WTC11 (cell line): ENCODE measurements around the gene TP53INP2. TPM values are rescaled to one million over a fixed set of nuclear protein-coding genes. Genes with fewer than 3 reads are reported as not detected.

Experiments used
- ATAC-seq: fragments of 200-7000 bp; cut with Tn5 transposase; 2 replicates; pipeline ENCODE4 v1.10.0; 2021; ENCODE audit warnings: mild to moderate bottlenecking, moderate library complexity
- CTCF ChIA-PET: fragments of 300-600 bp; sonication (Branson Sonifier 250); formaldehyde crosslinking; loops from one replicate; lab custom pipeline; 2021; ENCODE audit warnings: antibody characterized with exemption; lab: Charles Lee
- POLR2A ChIA-PET: fragments of 350-600 bp; sonication (Branson Sonifier 250); formaldehyde crosslinking; loops from one replicate; lab custom pipeline; 2021; ENCODE audit warnings: antibody characterized with exemption; lab: Charles Lee
- DNase-seq: peaks from one replicate; pipeline ENCODE4 v3.0.0; 2021; ENCODE audit warnings: low spot score
- H3K27ac Mint-ChIP-seq: 2 replicates; pipeline ENCODE4 v1.8.0; 2021; ENCODE audit warnings: mixed read lengths
- H3K27me3 Mint-ChIP-seq: 2 replicates; pipeline ENCODE4 v1.8.0; 2021; ENCODE audit warnings: low read depth, mild to moderate bottlenecking, moderate library complexity, mixed read lengths
- H3K36me3 Mint-ChIP-seq: 2 replicates; pipeline ENCODE4 v1.8.0; 2021; ENCODE audit warnings: mixed read lengths
- H3K4me1 Mint-ChIP-seq: 2 replicates; pipeline ENCODE4 v1.8.0; 2022; ENCODE audit warnings: mixed read lengths
- H3K4me3 Mint-ChIP-seq: 2 replicates; pipeline ENCODE4 v1.8.0; 2021; ENCODE audit warnings: mild to moderate bottlenecking, moderate library complexity, mixed read lengths
- H3K9me3 Mint-ChIP-seq: 2 replicates; pipeline ENCODE4 v1.8.0; 2021; ENCODE audit warnings: mixed read lengths
- CREB1 ChIP-seq: sonication (generic); formaldehyde crosslinking; IDR thresholded peaks from 2 replicates; pipeline ENCODE4 v1.8.0; 2023; ENCODE audit warnings: mild to moderate bottlenecking, missing genetic modification reagents
- ETV6 ChIP-seq: sonication (generic); formaldehyde crosslinking; IDR thresholded peaks from 2 replicates; pipeline ENCODE4 v1.8.1; 2022; ENCODE audit warnings: mild to moderate bottlenecking, missing genetic modification reagents
- FOXP1 ChIP-seq: sonication (generic); formaldehyde crosslinking; IDR thresholded peaks from 2 replicates; pipeline ENCODE4 v1.8.0; 2022; ENCODE audit warnings: missing genetic modification reagents, mild to moderate bottlenecking, moderate library complexity, borderline replicate concordance
- MXD4 ChIP-seq: fragments of 250-450 bp; sonication (Bioruptor Pico); IDR thresholded peaks from 2 replicates; pipeline ENCODE4 v1.8.0; 2021; ENCODE audit warnings: mild to moderate bottlenecking, moderate library complexity, borderline replicate concordance
- NFYB ChIP-seq: sonication (generic); formaldehyde crosslinking; conservative IDR thresholded peaks from 2 replicates; pipeline ENCODE4 v1.8.0; 2022; ENCODE audit warnings: low read depth, missing genetic modification reagents
- NR1H2 ChIP-seq: sonication (generic); formaldehyde crosslinking; IDR thresholded peaks from 2 replicates; pipeline ENCODE4 v1.9.0; 2021; ENCODE audit warnings: mild to moderate bottlenecking, moderate library complexity, missing genetic modification reagents
- NR3C1 ChIP-seq: sonication (generic); formaldehyde crosslinking; conservative IDR thresholded peaks from 2 replicates; pipeline ENCODE4 v1.8.1; 2023; ENCODE audit warnings: low read depth, mild to moderate bottlenecking, missing genetic modification reagents
- SOX15 ChIP-seq: fragments of 250-450 bp; sonication (Bioruptor Pico); IDR thresholded peaks from 2 replicates; pipeline ENCODE4 v1.9.0; 2021; ENCODE audit warnings: mild to moderate bottlenecking
- ZBTB21 ChIP-seq: sonication (generic); formaldehyde crosslinking; IDR thresholded peaks from 2 replicates; pipeline ENCODE4 v1.8.1; 2023; ENCODE audit warnings: mild to moderate bottlenecking, missing genetic modification reagents, borderline replicate concordance
- ZNF121 ChIP-seq: sonication (generic); formaldehyde crosslinking; IDR thresholded peaks from 2 replicates; pipeline ENCODE4 v1.8.0; 2023; ENCODE audit warnings: missing genetic modification reagents
- total RNA-seq: library from RNA; stranded (reverse); gene quantifications from 3 replicates; pipeline ENCODE4 v1.2.3, GENCODE V29; 2021
- TF ChIP-seq, protein P1 (sequence below): fragments of 250-450 bp; sonication (Bioruptor Pico); conservative IDR thresholded peaks from 2 replicates; pipeline ENCODE4 v1.9.0; 2021; ENCODE audit warnings: mild to moderate bottlenecking
- TF ChIP-seq, protein P2 (sequence below): sonication (generic); formaldehyde crosslinking; IDR thresholded peaks from 2 replicates; pipeline ENCODE4 v1.8.0; 2023; ENCODE audit warnings: missing genetic modification reagents
- TF ChIP-seq, protein P3 (sequence below): fragments of 250-450 bp; sonication (Bioruptor Pico); IDR thresholded peaks from 2 replicates; pipeline ENCODE4 v2.1.2; 2022; ENCODE audit warnings: mild to moderate bottlenecking, moderate library complexity
- TF ChIP-seq, protein P4 (sequence below): sonication (generic); formaldehyde crosslinking; IDR thresholded peaks from 2 replicates; pipeline ENCODE4 v1.8.1; 2022; ENCODE audit warnings: mild to moderate bottlenecking, moderate library complexity, missing genetic modification reagents
- TF ChIP-seq, protein P5 (sequence below): sonication (generic); formaldehyde crosslinking; IDR thresholded peaks from 2 replicates; pipeline ENCODE4 v1.8.1; 2023; ENCODE audit warnings: mild to moderate bottlenecking, missing genetic modification reagents, moderate library complexity
- TF ChIP-seq, protein P6 (sequence below): sonication (generic); formaldehyde crosslinking; conservative IDR thresholded peaks from 2 replicates; pipeline ENCODE4 v1.8.1; 2023; ENCODE audit warnings: mild to moderate bottlenecking, low read depth, missing genetic modification reagents, moderate library complexity
- TF ChIP-seq, protein P7 (sequence below): sonication (generic); formaldehyde crosslinking; IDR thresholded peaks from 2 replicates; pipeline ENCODE4 v1.8.1; 2022; ENCODE audit warnings: mild to moderate bottlenecking, missing genetic modification reagents, moderate library complexity, borderline replicate concordance
- TF ChIP-seq, protein P8 (sequence below): fragments of 200-600 bp; IDR thresholded peaks from 2 replicates; pipeline ENCODE4 v1.8.0; 2022; ENCODE audit warnings: antibody characterized with exemption

TP53INP2 gene
- total RNA-seq, 1 experiment from 2014 or later: 4.3 TPM

DNA sequence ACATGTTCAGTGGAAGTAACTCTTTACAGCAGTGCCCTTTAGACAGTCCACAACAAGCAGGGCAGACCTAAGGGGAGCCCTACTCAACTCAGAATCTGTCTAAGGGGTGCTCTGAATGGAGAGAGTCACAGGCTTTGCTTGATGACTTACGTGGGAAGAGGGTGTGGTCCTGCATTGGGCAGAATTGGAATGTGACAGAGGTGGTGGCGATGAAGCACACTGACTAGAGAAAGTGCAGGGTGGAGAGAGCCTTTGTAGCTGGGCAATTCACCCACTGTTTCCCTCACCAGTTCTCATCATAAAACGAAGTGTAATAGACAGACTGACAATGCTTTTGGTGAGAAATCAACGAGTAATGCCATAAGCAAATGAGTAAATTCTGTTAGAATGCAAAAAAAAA lies 11.2 kb downstream of the TP53INP2 start:
- ATAC-seq (no peak), DNase-seq (no peak)
- no peaks in the 10 kb centered on the region for H3K9me3 Mint-ChIP-seq
- no peak overlapping the region for H3K4me3 Mint-ChIP-seq
- H3K27ac Mint-ChIP-seq: no peak overlapping the region
- POLR2A ChIA-PET: interaction anchor here (0.6 kb wide), 1 partner anchor 299 kb away, joined by 3 read pairs; no protein-coding TSS in a partner anchor
- TF ChIP-seq ZNF121 (CRISPR knock-in tag): no peak
- TF ChIP-seq, protein P1, sequence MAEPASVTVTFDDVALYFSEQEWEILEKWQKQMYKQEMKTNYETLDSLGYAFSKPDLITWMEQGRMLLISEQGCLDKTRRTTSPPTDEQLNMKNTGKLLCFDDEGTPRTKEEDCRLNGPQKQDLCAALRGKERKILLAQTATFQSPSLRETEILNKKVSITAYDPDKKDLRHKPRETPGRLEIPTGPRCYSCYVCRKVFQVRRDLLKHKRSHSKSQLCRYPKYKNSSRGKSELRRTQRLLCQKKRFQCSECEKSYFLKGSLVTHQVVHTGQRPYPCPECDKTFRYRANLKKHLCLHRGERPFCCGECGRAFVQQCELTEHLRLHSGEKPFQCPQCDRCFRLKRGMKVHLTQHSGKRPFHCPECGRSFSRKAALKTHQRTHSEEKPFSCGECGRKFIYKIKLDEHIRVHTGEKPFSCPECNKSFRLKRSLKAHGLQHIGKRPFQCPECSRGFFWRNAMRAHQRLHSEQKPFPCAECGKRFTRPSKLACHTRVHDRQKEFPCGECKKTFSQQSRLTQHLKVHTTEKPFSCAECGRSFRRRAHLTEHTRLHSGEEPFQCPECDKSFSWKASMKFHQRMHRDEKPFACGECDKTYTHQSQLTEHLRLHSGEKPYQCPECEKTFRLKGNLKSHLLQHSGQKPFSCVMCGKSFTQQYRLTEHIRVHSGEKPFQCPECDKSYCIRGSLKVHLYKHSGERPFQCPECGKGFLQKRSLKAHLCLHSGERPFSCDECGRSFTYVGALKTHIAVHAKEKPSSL: no peak
- no peak for TF ChIP-seq MXD4 (CRISPR knock-in tag)
- TF ChIP-seq SOX15 (CRISPR knock-in tag): no peak
- TF ChIP-seq, protein P2, sequence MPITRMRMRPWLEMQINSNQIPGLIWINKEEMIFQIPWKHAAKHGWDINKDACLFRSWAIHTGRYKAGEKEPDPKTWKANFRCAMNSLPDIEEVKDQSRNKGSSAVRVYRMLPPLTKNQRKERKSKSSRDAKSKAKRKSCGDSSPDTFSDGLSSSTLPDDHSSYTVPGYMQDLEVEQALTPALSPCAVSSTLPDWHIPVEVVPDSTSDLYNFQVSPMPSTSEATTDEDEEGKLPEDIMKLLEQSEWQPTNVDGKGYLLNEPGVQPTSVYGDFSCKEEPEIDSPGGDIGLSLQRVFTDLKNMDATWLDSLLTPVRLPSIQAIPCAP (CRISPR knock-in tag): no peak
- TF ChIP-seq NR3C1: no peak
- TF ChIP-seq, protein P3, sequence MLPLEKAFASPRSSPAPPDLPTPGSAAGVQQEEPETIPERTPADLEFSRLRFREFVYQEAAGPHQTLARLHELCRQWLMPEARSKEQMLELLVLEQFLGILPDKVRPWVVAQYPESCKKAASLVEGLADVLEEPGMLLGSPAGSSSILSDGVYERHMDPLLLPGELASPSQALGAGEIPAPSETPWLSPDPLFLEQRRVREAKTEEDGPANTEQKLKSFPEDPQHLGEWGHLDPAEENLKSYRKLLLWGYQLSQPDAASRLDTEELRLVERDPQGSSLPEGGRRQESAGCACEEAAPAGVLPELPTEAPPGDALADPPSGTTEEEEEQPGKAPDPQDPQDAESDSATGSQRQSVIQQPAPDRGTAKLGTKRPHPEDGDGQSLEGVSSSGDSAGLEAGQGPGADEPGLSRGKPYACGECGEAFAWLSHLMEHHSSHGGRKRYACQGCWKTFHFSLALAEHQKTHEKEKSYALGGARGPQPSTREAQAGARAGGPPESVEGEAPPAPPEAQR: no peak
- H3K27me3 Mint-ChIP-seq: peaks cover 22% of the 10 kb centered on the region
- peaks cover 4% of the 10 kb centered on the region for H3K4me1 Mint-ChIP-seq
- CTCF ChIA-PET: no interaction called here
- H3K36me3 Mint-ChIP-seq: no peaks in the 10 kb centered on the region

DNA sequence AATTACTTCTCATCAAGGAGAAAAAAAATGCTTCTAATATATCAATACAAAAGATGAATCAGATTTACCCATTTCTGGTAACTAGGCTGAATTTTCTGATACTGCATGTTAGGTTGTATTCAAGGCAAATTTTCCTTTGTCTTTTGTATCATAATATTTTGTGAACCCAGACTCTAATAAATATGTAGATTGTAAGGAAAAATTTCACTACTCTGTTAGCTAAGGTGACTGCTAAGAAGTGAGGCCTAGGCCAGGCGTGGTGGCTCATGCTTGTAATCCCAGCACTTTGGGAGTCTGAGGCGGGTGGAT lies 12.7 kb downstream of the TP53INP2 start:
- ChIA-PET CTCF (interaction anchor here (0.9 kb wide), 1 partner anchor 53 kb away, joined by 5 read pairs; no protein-coding TSS in a partner anchor), POLR2A (no interaction called here)
- no peak overlapping the region for H3K27ac Mint-ChIP-seq
- TF ChIP-seq, protein P4, sequence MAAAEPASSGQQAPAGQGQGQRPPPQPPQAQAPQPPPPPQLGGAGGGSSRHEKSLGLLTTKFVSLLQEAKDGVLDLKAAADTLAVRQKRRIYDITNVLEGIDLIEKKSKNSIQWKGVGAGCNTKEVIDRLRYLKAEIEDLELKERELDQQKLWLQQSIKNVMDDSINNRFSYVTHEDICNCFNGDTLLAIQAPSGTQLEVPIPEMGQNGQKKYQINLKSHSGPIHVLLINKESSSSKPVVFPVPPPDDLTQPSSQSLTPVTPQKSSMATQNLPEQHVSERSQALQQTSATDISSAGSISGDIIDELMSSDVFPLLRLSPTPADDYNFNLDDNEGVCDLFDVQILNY: no peak
- TF ChIP-seq ZBTB21 (CRISPR knock-in tag) (no peak), SOX15 (CRISPR knock-in tag) (no peak), CREB1 (CRISPR knock-in tag) (no peak), NR1H2 (no peak), ETV6 (CRISPR knock-in tag) (no peak), FOXP1 (no peak), NFYB (no peak)
- TF ChIP-seq, protein P5, sequence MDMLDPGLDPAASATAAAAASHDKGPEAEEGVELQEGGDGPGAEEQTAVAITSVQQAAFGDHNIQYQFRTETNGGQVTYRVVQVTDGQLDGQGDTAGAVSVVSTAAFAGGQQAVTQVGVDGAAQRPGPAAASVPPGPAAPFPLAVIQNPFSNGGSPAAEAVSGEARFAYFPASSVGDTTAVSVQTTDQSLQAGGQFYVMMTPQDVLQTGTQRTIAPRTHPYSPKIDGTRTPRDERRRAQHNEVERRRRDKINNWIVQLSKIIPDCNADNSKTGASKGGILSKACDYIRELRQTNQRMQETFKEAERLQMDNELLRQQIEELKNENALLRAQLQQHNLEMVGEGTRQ (CRISPR knock-in tag): no peak
- TF ChIP-seq, protein P6, sequence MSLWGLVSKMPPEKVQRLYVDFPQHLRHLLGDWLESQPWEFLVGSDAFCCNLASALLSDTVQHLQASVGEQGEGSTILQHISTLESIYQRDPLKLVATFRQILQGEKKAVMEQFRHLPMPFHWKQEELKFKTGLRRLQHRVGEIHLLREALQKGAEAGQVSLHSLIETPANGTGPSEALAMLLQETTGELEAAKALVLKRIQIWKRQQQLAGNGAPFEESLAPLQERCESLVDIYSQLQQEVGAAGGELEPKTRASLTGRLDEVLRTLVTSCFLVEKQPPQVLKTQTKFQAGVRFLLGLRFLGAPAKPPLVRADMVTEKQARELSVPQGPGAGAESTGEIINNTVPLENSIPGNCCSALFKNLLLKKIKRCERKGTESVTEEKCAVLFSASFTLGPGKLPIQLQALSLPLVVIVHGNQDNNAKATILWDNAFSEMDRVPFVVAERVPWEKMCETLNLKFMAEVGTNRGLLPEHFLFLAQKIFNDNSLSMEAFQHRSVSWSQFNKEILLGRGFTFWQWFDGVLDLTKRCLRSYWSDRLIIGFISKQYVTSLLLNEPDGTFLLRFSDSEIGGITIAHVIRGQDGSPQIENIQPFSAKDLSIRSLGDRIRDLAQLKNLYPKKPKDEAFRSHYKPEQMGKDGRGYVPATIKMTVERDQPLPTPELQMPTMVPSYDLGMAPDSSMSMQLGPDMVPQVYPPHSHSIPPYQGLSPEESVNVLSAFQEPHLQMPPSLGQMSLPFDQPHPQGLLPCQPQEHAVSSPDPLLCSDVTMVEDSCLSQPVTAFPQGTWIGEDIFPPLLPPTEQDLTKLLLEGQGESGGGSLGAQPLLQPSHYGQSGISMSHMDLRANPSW (CRISPR knock-in tag): no peak
- TF ChIP-seq, protein P7, sequence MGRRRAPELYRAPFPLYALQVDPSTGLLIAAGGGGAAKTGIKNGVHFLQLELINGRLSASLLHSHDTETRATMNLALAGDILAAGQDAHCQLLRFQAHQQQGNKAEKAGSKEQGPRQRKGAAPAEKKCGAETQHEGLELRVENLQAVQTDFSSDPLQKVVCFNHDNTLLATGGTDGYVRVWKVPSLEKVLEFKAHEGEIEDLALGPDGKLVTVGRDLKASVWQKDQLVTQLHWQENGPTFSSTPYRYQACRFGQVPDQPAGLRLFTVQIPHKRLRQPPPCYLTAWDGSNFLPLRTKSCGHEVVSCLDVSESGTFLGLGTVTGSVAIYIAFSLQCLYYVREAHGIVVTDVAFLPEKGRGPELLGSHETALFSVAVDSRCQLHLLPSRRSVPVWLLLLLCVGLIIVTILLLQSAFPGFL (CRISPR knock-in tag): no peak
- TF ChIP-seq, protein P8, sequence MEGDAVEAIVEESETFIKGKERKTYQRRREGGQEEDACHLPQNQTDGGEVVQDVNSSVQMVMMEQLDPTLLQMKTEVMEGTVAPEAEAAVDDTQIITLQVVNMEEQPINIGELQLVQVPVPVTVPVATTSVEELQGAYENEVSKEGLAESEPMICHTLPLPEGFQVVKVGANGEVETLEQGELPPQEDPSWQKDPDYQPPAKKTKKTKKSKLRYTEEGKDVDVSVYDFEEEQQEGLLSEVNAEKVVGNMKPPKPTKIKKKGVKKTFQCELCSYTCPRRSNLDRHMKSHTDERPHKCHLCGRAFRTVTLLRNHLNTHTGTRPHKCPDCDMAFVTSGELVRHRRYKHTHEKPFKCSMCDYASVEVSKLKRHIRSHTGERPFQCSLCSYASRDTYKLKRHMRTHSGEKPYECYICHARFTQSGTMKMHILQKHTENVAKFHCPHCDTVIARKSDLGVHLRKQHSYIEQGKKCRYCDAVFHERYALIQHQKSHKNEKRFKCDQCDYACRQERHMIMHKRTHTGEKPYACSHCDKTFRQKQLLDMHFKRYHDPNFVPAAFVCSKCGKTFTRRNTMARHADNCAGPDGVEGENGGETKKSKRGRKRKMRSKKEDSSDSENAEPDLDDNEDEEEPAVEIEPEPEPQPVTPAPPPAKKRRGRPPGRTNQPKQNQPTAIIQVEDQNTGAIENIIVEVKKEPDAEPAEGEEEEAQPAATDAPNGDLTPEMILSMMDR: no peak
- ATAC-seq (no peak), DNase-seq (no peak)
- H3K4me1 Mint-ChIP-seq: no peaks in the 10 kb centered on the region
- no peak overlapping the region for H3K4me3 Mint-ChIP-seq
- H3K36me3 Mint-ChIP-seq: no peaks in the 10 kb centered on the region
- peaks cover 7% of the 10 kb centered on the region for H3K27me3 Mint-ChIP-seq
- H3K9me3 Mint-ChIP-seq: no peaks in the 10 kb centered on the region
